HUES6 (cell line): ENCODE measurements around the gene ECSIT.

ENCODE experiments used
- H3K27ac ChIP-seq: 2 replicates; pipeline ENCODE4 v1.7.0; 2013; ENCODE audit warnings: low read depth, mild to moderate bottlenecking, low read length, inconsistent platforms
- H3K27me3 ChIP-seq: 2 replicates; pipeline ENCODE4 v1.6.1; 2013; ENCODE audit warnings: low read length; ENCODE audit not compliant: control insufficient read depth, insufficient read depth
- H3K36me3 ChIP-seq: 2 replicates; pipeline ENCODE4 v1.6.1; 2013; ENCODE audit warnings: low read length; ENCODE audit not compliant: control insufficient read depth, insufficient read depth
- H3K4me1 ChIP-seq: 2 replicates; pipeline ENCODE4 v1.6.1; 2013; ENCODE audit warnings: low read length; ENCODE audit not compliant: control insufficient read depth, insufficient read depth
- H3K4me3 ChIP-seq: 2 replicates; pipeline ENCODE4 v1.5.1; 2013; ENCODE audit warnings: low read depth, low read length
- H3K9ac ChIP-seq: one replicate; pipeline ENCODE4 v1.6.1; 2013; ENCODE audit warnings: mild to moderate bottlenecking, low read length
- H3K9me3 ChIP-seq: 2 replicates; pipeline ENCODE4 v1.6.1; 2013; ENCODE audit warnings: low read depth, low read length; ENCODE audit not compliant: control insufficient read depth, insufficient read depth

ECSIT gene

GRCh38 chr19:11563532-11563931 is 34.6 kb upstream of the ECSIT start:
- Histone ChIP-seq H3K27ac (no peak overlapping the region), H3K36me3 (no peaks in the 10 kb centered on the region), H3K4me1 (no peaks in the 10 kb centered on the region), H3K9ac (no peak overlapping the region), H3K9me3 (no peaks in the 10 kb centered on the region), H3K4me3 (no peak overlapping the region), H3K27me3 (no peaks in the 10 kb centered on the region)

- peaks cover 4% of the 10 kb centered on the region for H3K4me1 ChIP-seq
- H3K27ac ChIP-seq = no peak overlapping the region
- no peaks in the 10 kb centered on the region for H3K27me3 ChIP-seq
- peak overlapping the region; percentile 83; the same call in 1 of the 2 replicates for H3K4me3 ChIP-seq
- no peaks in the 10 kb centered on the region for H3K9me3 ChIP-seq
- H3K36me3 ChIP-seq = peaks cover 2% of the 10 kb centered on the region; the same call in 1 of the 2 replicates
- H3K9ac ChIP-seq = no peak overlapping the region
Measured at GRCh38 chr19:11560404-11561051, 31.6 kb upstream of the ECSIT start.

GRCh38 chr19:11558881-11559828 is 30.2 kb upstream of the ECSIT start, which contains the start of gene ELOF1:
TSS of gene ELOF1 (minus strand) at chr19:11559230. CDS start at chr19:11554347, 4,883 bp downstream.
- H3K36me3 ChIP-seq = peaks cover 10% of the 10 kb centered on the region

GRCh38 chr19:11556634-11557420 is 27.9 kb upstream of the ECSIT start:
- Histone ChIP-seq H3K4me3 (no peak overlapping the region), H3K36me3 (peaks cover 32% of the 10 kb centered on the region), H3K4me1 (peaks cover 4% of the 10 kb centered on the region), H3K27me3 (no peaks in the 10 kb centered on the region), H3K9ac (no peak overlapping the region), H3K27ac (no peak overlapping the region), H3K9me3 (no peaks in the 10 kb centered on the region)

More at GRCh38 chr19:11558881-11559828, 30.2 kb upstream of the ECSIT start, which contains the start of gene ELOF1:
- no peaks in the 10 kb centered on the region for H3K27me3 ChIP-seq
- H3K4me3 ChIP-seq = peak within 1 kb of the TSS; percentile 83
- no peaks in the 10 kb centered on the region for H3K9me3 ChIP-seq
- peaks cover 4% of the 10 kb centered on the region for H3K4me1 ChIP-seq
- no peak within 1 kb of the TSS; the same call in 1 of the 2 replicates for H3K27ac ChIP-seq
- peak within 1 kb of the TSS; percentile 75 for H3K9ac ChIP-seq

GRCh38 chr19:11555246-11555645 is 26.3 kb upstream of the ECSIT start:
- no peak overlapping the region for H3K9ac ChIP-seq
- H3K4me3 ChIP-seq = no peak overlapping the region
- H3K9me3 ChIP-seq = no peaks in the 10 kb centered on the region
- peaks cover 33% of the 10 kb centered on the region for H3K36me3 ChIP-seq
- no peaks in the 10 kb centered on the region for H3K27me3 ChIP-seq
- peaks cover 4% of the 10 kb centered on the region for H3K4me1 ChIP-seq
- H3K27ac ChIP-seq = no peak overlapping the region

GRCh38 chr19:11554160-11554559 is 25.2 kb upstream of the ECSIT start:
- no peaks in the 10 kb centered on the region for H3K27me3 ChIP-seq
- H3K4me1 ChIP-seq = peaks cover 4% of the 10 kb centered on the region
- H3K9ac ChIP-seq = no peak overlapping the region
- H3K36me3 ChIP-seq = peaks cover 42% of the 10 kb centered on the region
- no peaks in the 10 kb centered on the region for H3K9me3 ChIP-seq
- H3K4me3 ChIP-seq = no peak overlapping the region
- H3K27ac ChIP-seq = no peak overlapping the region

- Histone ChIP-seq H3K36me3 (peaks cover 49% of the 10 kb centered on the region), H3K4me3 (no peak overlapping the region), H3K9ac (no peak overlapping the region), H3K4me1 (peaks cover 1% of the 10 kb centered on the region), H3K9me3 (no peaks in the 10 kb centered on the region), H3K27me3 (no peaks in the 10 kb centered on the region), H3K27ac (no peak overlapping the region)
Measured at GRCh38 chr19:11552666-11553372, 23.9 kb upstream of the ECSIT start.

- no peaks in the 10 kb centered on the region for H3K27me3 ChIP-seq
Measured at GRCh38 chr19:11551603-11552235, 22.8 kb upstream of the ECSIT start.

GRCh38 chr19:11550265-11550664 is 21.3 kb upstream of the ECSIT start:
- Histone ChIP-seq H3K27ac (no peak overlapping the region), H3K27me3 (no peaks in the 10 kb centered on the region), H3K9me3 (no peaks in the 10 kb centered on the region), H3K36me3 (peaks cover 51% of the 10 kb centered on the region), H3K9ac (no peak overlapping the region), H3K4me1 (peaks cover 3% of the 10 kb centered on the region; the same call in 1 of the 2 replicates), H3K4me3 (no peak overlapping the region)

More at GRCh38 chr19:11551603-11552235, 22.8 kb upstream of the ECSIT start:
- no peak overlapping the region for H3K4me3 ChIP-seq
- peaks cover 54% of the 10 kb centered on the region for H3K36me3 ChIP-seq
- no peak overlapping the region for H3K27ac ChIP-seq
- H3K4me1 ChIP-seq = no peaks in the 10 kb centered on the region
- no peaks in the 10 kb centered on the region for H3K9me3 ChIP-seq
- H3K9ac ChIP-seq = no peak overlapping the region
